Inferior parietal cortex (tissue), 1 donor: ENCODE measurements around the gene KAZN.

Experiments
- DNase-seq: peaks from one replicate; pipeline ENCODE4 v3.0.0-alpha.2; 2016; ENCODE audit errors: extremely low spot score

Gene KAZN

DNA sequence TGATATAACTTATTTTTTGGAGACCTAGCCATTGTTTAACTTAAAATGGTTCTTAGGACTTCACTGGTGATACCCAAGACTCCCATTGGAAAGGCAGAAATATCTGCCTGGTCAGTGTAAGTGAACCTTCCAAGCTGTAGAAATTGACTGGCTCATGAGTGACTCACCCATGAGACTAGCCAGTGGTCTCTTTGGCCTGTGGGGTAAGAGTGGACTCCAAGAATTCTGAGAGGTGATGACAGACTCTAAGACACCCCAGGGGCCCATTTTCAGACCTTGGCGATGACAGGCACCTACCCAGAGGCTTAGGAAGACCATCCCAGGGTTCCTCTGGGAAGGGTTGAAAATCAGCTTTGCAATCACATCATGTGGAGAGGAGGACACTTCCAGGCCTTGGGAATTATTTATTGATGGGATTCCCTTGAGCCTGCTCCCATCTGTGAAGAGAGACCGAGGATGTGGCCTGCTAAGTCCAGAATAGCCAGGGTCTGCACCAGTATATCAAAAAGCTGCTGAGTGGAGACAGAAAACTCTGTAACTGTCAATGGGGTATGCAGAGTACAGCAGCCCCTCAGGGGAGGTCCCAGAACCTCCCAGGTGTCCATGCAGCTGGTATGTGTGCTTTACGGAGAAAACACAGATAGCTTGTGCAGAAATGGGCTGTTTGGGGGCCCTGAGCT, 78.9 kb downstream of the KAZN start:
- DNase-seq, result no peak

DNA sequence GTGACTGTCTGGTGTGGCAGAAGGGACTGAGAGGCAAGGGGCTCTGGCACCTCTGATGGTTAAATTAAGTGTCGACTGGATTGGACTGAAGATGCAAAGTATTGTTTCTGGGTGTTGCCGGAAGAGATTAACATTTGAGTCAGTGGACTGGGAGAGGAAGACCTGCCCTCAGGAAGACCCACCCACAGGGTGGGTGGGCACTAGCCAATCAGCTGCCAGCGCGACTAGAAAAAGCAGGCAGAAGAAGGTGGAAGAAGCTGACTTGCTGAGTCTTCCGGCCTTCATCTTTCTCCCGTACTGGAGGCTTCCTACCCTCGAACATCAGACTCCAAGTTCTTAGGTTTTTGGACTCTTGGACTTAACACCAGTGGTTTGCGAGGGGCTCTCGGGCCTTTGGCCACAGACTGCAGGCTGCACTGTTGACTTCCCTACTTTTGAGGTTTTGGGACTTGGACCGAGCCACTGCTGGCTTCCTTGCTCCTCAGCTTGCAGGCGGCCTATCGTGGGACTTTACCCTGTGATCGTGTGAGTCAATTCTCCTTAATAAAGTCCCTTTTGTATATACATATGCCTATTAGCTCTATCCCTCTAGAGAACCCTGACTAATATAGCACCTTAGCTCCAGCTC, 79.6 kb downstream of the KAZN start:
- no peak for DNase-seq

DNA sequence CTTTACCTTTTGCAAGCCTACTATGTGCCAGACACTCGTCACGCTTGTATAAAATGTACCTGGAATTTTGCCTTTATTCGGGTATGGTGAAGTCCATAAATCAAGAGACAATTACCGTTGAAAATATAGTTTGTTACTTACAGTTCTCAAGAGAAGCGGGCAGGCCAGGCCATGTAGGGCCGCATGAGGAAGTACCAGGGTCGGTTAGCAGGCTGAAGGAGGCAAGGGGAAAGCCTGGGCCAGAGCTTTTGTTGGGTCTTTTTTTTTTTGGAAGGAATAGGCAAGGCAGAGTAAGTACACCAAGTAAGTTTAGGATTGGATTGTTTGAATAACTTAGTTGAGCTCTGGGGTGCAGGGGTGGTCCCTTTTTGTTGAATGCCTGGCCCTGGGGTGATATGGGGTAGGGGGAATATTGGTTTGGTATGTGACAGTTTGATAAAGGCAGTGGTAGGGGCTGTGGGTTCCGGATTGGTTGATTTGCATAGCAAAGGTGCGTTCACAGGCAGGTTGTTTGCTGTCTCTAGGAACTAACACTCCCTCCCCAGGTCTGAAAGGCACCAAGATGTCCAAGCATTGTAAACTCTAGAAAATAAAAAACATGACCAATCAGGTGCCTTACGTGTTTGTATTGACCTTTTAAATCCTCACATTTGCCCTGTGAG, 80.7 kb downstream of the KAZN start:
- DNase-seq, result no peak

DNA sequence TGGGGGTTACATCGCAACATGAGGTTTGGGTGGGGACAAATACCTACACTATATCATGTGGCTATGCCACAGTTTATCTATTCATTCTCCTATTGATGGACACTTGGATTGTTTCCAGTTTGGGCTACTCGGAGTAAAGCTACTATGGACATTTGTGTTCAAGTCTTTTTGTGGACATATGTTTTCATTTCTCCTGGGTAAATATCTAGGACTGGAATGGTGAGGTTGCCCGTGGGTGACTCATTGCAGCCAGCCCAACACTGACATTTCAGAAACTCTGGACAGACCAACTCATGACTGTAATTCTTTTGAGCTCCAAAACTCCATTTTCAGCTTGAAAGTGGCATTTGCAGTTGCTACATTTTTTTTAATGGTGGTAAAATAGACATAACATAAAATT, 82.7 kb downstream of the KAZN start:
- no peak for DNase-seq

DNA sequence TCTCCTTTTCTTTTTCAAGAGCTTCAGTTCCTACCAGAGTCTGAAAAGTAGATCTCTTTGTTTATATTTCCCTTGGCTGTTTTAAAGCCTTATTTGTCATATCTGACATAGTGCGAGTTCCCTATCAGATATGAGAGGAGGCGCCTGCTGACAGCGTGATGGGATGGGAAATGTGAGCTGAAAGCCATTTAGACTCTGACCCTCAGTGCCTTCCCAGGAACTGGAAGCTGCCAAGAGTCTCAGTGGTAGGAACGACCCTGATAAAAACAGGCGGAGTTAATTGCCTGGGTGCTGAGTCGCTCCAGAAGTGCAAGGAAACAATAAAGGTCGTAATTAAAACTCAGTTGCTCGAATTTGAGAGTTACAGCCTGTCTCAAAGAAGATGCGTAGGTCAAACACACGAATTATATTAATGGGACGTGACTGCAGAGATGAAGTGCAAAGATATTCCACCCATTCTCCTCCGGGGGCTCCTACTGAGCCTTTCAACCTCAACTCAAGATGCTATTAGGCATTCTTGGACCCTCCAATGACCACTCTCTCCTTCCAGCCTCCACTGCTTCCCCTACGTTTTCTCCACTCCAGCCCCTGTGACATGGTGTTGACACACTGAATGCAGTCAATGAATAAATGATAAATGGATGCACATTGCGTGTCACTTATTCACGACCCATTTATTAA, 84.6 kb downstream of the KAZN start:
- DNase-seq, result no peak

DNA sequence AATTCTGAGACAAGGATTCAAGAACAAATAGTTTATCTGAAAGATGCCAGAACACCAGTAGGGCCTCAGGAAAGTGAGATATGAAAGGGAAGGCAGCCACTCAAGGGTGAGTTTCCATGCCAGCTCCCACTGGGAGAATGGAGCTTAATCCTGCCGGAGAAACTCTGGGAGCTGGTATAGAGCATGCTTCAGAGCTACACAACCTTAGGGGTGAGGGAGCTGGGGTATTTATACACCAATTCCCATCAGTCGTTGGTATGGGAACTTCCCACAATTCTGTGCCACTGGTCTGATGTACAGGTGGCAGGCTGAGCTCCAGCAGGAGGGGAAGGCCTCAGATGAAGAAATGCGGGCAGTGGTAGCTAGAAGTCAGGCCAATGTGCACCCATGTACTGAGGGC, 86.6 kb downstream of the KAZN start:
- DNase-seq, result no peak

DNA sequence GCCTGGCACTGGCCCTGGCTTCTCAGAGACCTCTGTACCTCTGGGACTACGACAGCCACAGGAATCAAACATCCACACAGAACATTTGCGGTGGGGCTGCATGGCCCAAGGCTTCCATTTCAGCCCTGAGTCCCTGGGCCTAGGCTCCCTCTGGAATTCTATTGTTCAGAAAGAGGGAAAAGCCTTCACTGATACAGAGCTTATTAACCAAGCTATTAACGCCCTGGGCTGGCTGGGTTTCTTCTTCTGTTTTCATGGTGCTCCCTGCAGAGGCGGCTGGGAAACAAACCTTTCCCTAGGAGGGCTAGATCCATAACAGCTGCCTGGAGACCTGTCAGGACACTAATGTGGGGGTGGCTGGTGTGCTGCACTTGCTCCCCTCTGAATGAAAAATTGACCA, 88.2 kb downstream of the KAZN start:
- no peak for DNase-seq

DNA sequence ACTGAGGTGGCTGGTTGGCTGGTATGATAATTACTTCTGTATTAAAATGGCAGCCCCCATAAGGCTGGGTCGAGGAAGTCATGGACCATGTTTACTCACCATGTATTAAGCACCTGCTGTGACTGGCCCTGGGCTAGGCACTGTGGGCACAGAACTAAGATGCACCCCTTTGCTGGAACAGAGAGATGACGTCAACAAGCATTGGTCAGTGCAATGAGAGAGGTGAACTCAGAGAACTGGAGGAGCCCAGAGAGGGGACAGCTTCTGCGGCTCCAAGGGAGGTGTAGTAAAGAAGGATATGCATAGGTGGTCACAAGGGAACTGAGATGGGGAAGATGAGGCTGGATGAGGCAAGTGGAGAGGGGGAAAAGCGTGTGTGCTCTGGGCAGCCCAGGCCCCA, 88.7 kb downstream of the KAZN start:
- DNase-seq, result no peak

DNA sequence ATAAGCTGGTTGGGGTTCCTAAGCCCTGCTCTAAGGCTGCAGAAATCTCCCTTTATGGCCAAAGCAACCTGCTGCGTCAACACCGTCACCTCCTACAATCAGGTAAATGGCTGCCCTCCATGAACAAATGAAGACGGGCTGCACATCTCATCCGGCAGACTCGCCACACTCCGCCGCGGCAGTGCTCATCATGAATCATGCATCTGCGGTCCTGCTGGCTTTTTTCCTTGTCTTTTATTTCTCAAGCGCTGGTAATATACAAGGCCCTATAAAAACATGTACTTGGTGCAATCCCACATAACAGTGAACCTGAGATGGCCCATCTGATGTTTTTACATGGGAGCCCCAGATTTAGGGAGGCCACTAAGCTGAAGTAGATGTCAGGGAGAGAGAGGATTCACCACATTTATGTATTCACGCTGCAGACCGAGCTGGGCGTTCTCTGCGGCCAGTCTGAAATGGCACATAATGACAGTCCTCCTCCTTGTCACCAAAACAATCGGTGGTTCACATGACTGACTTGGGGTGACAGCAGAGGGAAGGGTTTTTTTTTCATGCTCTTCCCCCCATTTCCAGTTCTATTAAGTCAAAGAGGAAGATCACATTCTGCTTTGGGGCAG, 91.6 kb downstream of the KAZN start:
- peak; percentile 25 for DNase-seq

DNA sequence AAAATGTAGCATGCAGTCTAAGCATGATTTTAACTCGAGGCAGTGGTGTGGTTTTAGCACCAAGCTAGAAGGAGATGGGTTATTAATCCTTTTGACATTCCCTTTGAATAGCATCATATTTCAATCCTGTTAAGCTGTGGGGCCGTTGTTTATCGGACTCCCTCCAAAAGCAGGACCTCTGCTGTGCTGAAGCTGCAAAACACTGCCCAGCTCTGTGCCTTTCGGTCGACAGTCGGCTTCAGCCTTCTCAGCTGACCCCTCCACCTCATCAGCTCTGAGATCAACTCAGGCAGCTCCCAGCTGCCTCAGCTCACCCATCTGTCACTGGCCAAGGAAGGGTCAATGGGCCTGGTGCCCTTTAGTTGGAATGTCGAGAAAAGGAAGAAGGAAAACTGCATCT, 95.5 kb downstream of the KAZN start:
- DNase-seq, result no peak

DNA sequence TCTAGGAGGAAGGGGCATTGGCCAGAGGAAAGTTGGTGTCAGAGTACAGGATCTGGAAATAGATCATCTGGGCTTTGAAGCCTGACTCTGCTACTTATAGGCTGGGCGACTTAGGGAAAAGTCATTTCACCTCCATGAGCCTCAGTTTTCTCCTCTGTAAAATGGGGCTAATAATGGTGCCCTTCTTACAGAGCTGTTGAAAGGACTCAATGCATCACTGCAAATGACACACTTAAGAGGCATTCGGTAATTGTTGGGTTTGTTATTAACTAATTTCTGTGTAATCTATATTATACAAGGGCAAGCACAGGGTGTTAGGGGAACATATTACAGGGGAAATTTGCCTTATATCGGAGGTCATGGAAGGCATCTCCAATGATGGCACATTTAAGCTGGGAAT, 96.1 kb downstream of the KAZN start:
- DNase-seq, result no peak

DNA sequence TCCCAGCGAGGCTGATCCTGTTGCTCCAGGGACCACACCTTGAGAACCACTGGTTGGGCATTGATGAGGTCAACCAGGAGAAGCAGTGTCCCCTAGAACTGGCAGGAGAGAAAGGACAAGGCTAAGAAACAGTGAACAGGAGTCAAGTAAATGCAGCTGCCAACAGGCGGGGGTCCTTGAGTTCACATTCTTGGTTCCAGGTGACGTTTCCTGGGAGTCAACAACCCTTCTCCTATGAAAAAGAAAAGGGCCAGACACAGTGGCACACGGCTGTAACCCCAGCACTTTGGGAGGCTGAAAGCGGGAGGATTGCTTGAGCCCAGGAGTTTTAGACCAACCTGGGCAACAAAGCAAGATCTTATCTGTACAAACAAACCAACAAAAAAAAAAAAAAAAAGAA, 98.3 kb downstream of the KAZN start:
- DNase-seq, result no peak

DNA sequence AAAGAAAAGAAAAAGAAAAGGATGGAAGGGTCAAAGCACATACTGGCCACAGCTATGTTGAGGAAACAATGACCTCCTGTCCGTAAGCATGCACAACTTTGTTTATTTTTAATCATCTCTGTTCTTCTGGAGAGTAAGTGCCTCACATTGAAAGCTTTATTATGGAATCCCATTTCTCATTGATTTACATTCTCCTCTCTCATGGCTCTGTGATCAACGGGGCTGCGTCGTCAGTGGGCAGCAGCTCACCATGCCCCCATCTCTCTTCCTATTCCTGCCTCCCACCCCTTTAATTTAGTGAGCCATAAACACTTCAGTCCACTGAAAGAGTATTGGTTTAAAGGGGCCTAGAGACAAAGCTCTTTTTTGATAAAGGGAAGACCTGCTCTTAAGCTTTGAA, 98.9 kb downstream of the KAZN start:
- no peak for DNase-seq

DNA sequence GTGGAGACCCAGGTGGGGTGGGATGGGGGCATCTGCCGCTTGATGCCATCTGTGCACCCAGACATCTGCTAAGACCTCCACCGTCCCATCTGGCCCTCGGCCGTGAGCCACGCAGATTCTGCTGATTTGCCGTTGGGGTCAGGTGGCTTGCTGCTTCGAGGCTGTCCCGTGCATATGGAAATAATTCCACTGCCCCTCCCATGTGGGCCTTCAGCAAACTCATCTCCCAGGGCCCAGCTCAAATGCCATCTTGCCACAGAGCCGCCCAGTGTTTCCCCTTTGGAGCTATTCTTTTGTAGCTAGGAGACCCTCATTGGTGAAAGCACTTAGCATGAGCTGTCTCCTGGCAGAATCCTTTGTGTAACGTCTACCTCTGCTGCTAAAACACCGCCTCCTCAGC, 99.8 kb downstream of the KAZN start:
- DNase-seq, result no peak

DNA sequence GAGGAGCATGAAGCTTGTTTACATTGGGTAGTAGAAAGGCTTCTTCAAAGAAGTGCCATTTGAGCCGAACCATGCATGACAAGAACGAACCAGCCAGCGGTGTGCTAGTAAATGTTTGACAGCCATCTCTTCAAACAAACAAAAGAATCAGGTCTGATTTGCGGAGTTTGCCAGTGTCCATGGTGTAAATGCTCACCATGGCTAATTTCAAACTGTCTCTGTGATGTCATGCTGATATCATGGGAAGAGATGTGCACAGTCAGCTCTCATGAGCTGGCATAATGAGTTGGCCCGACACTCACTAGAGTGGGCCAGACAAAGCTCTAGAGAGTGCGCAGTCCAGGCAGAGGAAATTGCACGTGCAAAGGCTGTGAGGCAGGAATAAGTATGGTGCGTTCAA, 101.1 kb downstream of the KAZN start:
- DNase-seq, result no peak

DNA sequence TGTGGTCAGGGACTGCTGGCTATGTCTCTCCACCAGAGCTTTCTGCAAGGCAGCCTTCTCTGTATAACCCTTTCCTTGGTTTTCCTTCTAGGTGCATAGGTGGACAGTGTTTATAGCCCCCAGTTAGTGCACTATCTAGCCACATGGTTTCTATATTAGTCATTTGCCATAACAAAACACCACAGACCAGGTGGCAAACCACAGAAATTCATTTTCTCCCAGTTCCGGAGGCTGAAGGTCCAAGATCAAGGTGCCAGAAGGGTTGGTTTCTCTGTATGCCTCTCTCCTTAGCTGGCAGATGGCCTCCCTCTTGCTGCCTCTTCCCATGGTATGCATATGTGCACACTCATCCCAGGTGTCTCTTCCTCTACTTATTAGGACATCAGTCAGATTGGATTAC, 106.4 kb downstream of the KAZN start:
- DNase-seq, result no peak

DNA sequence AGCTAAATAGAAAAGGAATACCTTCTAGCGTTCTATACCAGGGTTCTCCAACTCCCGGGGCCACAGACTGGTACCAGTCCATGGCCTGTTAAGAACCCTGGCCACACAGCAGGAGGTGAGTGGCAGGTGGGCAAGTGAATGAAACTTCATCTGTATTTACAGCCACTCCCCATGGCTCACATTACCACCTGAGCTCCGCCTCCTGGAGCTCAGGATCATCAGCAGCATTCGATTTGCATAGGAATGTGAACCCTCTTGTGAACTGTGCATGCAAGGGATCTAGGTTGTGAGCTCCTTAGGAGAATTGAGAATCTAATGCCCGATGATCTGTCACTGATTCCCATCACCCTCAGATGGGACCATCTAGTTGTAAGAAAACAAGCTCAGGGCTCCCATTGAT, 107.3 kb downstream of the KAZN start:
- DNase-seq, result no peak

DNA sequence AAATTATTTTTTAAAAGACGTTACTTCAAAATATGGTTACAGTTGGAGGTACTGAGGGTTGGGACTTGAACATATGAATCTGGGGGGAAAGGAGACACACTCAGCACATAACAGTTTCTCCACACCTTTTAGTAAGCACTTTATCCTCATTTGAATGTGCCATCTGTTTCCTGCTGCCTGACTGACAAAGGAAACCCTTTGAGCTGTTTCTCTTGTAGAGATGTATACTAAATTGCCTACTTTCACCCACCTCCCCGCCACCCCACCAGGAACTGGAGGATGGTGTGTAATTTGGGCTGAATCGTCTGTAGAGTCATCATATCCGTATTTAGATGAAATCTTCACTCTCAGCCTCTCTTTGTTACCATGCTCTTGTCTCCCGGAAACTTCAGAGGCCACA, 108.1 kb downstream of the KAZN start:
- no peak for DNase-seq

DNA sequence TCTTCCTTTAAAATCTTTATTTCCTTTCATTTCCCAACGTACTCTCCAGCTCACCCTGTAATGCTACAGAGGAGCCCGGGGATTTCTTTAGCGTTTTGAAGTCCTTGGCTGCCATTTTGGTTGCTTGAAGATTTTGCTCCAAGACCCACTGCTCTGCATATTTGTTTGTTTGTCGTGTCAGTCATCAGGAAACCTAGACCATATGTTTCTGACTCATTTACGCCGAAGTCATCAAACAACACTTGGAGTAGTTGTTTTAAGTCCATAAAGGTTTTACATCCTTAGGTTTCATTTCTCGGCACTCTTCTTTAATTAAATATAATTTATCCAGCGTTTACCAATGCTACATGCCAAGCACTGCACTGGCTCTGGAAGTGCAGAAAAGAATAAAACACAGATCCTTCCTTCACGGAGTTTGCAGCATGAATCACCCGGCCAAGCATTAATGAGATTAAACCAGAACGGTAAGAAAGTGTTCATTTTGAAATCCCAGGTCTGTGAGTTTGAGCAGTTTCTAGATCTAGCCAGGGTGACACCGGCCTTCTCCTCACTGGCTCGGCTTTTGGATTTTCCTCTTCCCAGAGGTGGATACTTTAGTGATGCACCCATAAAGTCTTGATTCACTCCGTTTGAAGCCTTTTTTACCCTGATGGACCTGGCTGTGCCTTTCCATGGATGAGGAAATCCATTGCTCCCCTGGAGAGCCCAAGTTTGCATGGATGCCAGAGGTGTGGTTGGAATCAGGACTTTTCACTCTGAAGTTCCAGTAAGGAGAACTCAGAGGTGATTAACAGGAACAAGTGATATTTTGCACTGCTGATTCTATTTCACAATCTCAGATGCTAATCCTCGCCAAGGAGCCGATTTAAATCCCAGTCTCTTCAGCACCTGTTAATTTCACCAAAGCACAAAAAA, 109.3 kb downstream of the KAZN start:
- DNase-seq, result no peak

DNA sequence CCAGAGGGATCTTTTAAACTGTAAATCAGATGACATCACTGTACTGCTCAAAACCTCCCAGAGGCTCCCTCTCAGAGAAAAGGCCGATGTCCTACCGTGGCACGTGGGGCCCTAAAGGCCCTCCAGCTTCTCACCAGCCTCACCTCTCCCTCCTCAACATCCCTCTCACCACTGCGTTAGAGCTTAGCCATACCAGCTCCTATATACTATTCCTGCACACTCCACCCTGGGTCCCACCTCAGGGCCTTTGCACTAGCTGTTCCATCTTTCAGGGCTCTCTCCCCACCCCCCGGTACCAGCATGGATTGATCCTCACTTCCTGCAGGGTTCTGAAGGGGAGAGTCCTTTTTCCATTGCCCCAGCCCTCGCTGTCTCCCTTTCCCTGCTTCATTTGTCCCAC, 111.8 kb downstream of the KAZN start:
- DNase-seq, result no peak

DNA sequence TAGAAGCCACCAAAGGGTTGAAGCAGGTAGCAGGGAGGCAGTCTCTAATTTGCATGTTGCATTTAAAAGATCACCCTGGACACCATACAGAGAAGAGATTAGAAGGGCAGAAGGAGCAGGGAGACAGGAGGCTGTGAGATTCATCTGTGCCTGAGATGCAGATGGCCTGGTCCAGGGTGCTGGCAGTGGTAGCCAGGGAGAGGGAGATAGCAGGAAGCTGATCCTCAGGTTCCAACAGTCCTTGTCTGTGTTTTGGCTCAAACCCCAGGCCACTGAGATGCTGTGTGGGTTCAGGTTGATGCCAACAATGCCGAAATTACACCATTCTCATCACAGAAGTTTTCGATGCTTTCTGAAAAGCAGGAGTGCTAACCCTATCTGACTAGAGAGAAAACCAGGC, 113.7 kb downstream of the KAZN start:
- no peak for DNase-seq
